ENCODE data around the gene ST6GAL1. TPM values are rescaled to one million over a fixed set of nuclear protein-coding genes. Genes with fewer than 3 reads are reported as not detected.

ST6GAL1 gene
- total and polyA plus RNA-seq, 2 of the 13 experiments (the other 11 are each of a cell fraction or from before 2014, with no cell fraction given): 79.9 to 164 TPM

DNA sequence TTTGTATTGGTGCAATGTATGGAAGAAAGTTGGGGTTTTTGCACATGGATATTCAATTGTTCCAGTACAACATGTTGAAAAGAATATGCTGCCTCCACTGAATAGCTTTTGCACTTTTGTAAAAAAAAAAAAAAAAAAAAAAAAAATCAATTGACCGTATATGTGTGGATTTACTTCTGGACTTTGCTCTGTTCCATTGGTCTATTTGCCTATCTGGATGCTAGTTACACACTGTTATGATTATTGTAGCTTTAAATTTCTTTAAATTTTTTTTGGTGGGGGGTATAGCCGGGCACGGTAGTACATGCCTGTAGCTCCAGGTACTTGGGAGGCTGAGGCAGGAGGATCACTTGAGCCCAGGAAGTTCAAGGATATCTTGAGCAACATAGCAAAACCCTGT is 156.5 kb downstream of the ST6GAL1 start:
- Histone ChIP-seq H4K20me1 (ENCODE audit: insufficient read depth, low read length) (no peaks in the 10 kb centered on the region), H3K36me3 (replicated peaks in 1 of 2; ENCODE audit: control insufficient read depth in 1 of 2, insufficient read depth in 2 of 2, low read length in 2 of 2) (no peaks in the 10 kb centered on the region), H3K4me3 (replicated peaks in 1 of 3; ENCODE audit: insufficient read depth in 1 of 3, low read depth in 2 of 3, low read length in 3 of 3) (no peak overlapping the region), H2AFZ (ENCODE audit: low read length) (no peak overlapping the region), H3K4me1 (ENCODE audit: insufficient read depth, low read length) (peaks cover 35% of the 10 kb centered on the region), H3K27me3 (ENCODE audit: control insufficient read depth in 1 of 2, insufficient read depth in 2 of 2, low read length in 2 of 2) (no peaks in the 10 kb centered on the region), H3K79me2 (ENCODE audit: insufficient read depth, low read length) (no peaks in the 10 kb centered on the region), H3K27ac (ENCODE audit: extremely low read length, insufficient read depth, low read length) (no peak overlapping the region), H3K9ac (ENCODE audit: insufficient read depth, low read depth, low read length) (no peak overlapping the region), H3K4me2 (ENCODE audit: low read depth, low read length) (0 out of 2 replicates have a peak overlapping the region, but pooled peaks have one; percentile 22), H3K9me3 (ENCODE audit: low read length) (no peaks in the 10 kb centered on the region; the same call in 1 of the 2 replicates)
- DNase-seq (ENCODE audit: low spot score): peak; percentile 32
- ChIA-PET POLR2A (interaction anchor here (0.6 to 1.0 kb wide), 3 partner anchors 18 to 1660 kb away, joined by 3 to 9 read pairs (median 4); no protein-coding TSS in a partner anchor), CTCF (ENCODE audit: low intra/inter-chr PET ratio, low total read pairs) (no interaction called here)
- intact Hi-C loops (cut with micrococcal nuclease; ENCODE audit: unreplicated experiment): no loop called here
- under 1% methylated on average over 3 of the region's 3 CpGs for WGBS (ENCODE audit: low lambda C conversion rate)
- BruUV-seq (replicated peaks): no TSS peak
- in situ Hi-C loops (cut with HindIII; ENCODE audit: extremely low pct_ligation_motif_present, low pct_unique_long_range_greater_than_20kb): no loop called here
- peak; percentile 59 for ATAC-seq
- no peak for FAIRE-seq
- TF ChIP-seq KDM4B (CRISPR knock-in tag; IDR thresholded peaks at IDR 0.05): no peak
- no peak for TF ChIP-seq ZBTB42 (CRISPR knock-in tag; IDR thresholded peaks at IDR 0.05)
- TF ChIP-seq, protein P1, sequence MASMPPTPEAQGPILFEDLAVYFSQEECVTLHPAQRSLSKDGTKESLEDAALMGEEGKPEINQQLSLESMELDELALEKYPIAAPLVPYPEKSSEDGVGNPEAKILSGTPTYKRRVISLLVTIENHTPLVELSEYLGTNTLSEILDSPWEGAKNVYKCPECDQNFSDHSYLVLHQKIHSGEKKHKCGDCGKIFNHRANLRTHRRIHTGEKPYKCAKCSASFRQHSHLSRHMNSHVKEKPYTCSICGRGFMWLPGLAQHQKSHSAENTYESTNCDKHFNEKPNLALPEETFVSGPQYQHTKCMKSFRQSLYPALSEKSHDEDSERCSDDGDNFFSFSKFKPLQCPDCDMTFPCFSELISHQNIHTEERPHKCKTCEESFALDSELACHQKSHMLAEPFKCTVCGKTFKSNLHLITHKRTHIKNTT (CRISPR knock-in tag; IDR thresholded peaks at IDR 0.05): no peak
- TF ChIP-seq FOXA3 (CRISPR knock-in tag; IDR thresholded peaks at IDR 0.05): 0 out of 2 replicates have a peak, but pooled peaks have one; percentile 13
- no peak for TF ChIP-seq ETS1 (CRISPR knock-in tag; IDR thresholded peaks at IDR 0.05)
- TF ChIP-seq ZNF207 (IDR thresholded peaks at IDR 0.05; ENCODE audit: borderline replicate concordance): no peak
- TF ChIP-seq ARHGAP35 (CRISPR knock-in tag; IDR thresholded peaks at IDR 0.05; ENCODE audit: borderline replicate concordance): no peak
- TF ChIP-seq, protein P2, sequence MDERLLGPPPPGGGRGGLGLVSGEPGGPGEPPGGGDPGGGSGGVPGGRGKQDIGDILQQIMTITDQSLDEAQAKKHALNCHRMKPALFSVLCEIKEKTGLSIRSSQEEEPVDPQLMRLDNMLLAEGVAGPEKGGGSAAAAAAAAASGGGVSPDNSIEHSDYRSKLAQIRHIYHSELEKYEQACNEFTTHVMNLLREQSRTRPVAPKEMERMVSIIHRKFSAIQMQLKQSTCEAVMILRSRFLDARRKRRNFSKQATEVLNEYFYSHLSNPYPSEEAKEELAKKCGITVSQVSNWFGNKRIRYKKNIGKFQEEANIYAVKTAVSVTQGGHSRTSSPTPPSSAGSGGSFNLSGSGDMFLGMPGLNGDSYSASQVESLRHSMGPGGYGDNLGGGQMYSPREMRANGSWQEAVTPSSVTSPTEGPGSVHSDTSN (CRISPR knock-in tag; IDR thresholded peaks at IDR 0.05): no peak
- no peak for TF ChIP-seq MBNL3 (CRISPR knock-in tag; conservative IDR thresholded peaks at IDR 0.05)
- no peak for TF ChIP-seq PRPF4 (IDR thresholded peaks at IDR 0.05; ENCODE audit: low read depth, low read length, poor library complexity, severe bottlenecking)
- no peak for TF ChIP-seq KDM2A (CRISPR knock-in tag; IDR thresholded peaks at IDR 0.05; ENCODE audit: borderline replicate concordance, low read depth)
- TF ChIP-seq NCOA2 (CRISPR knock-in tag; IDR thresholded peaks at IDR 0.05): 0 out of 2 replicates have a peak, but pooled peaks have one; percentile 17
- TF ChIP-seq TSC22D2 (CRISPR knock-in tag; IDR thresholded peaks at IDR 0.05; ENCODE audit: borderline replicate concordance): no peak
- TF ChIP-seq CBFB (CRISPR knock-in tag; IDR thresholded peaks at IDR 0.05): no peak
- TF ChIP-seq ZKSCAN8 (CRISPR knock-in tag; IDR thresholded peaks at IDR 0.05; ENCODE audit: borderline replicate concordance): no peak
- TF ChIP-seq ATRX (CRISPR knock-in tag; IDR thresholded peaks at IDR 0.05; ENCODE audit: borderline replicate concordance): no peak
- no peak for TF ChIP-seq ZNF33B (CRISPR knock-in tag; IDR thresholded peaks at IDR 0.05)
- no peak for TF ChIP-seq ZNF543 (CRISPR knock-in tag; IDR thresholded peaks at IDR 0.05)
- no peak for TF ChIP-seq AGO2 (optimal IDR thresholded peaks at IDR 0.05; ENCODE audit: low read depth, low read length)
- 0 out of 2 replicates have a peak, but pooled peaks have one; percentile 10 for TF ChIP-seq MIXL1 (CRISPR knock-in tag; IDR thresholded peaks at IDR 0.05)
- TF ChIP-seq ZNF878 (CRISPR knock-in tag; IDR thresholded peaks at IDR 0.05): no peak

Measured in HepG2 (cell line).